Ovary (tissue), 9 donors: Measurements from ENCODE around the gene ARF6. TPM values are rescaled to one million over a fixed set of nuclear protein-coding genes. Genes with fewer than 3 reads are reported as not detected.

Experiments used
- DNase-seq, 5 donors: peaks; one replicate each; pipeline ENCODE4 v3.0.0-alpha.2; 2019 to 2020
- H3K27ac ChIP-seq, 2 donors: fragments of 200-600 bp; one replicate each; pipeline versions ENCODE4 v1.5.1 to v1.8.0; 2019 to 2022
- H3K27me3 ChIP-seq: fragments of 200-600 bp; one replicate; pipeline ENCODE4 v1.8.0; 2022
- H3K36me3 ChIP-seq: fragments of 200-600 bp; sonication (generic); one replicate; pipeline ENCODE4 v1.5.1; 2019
- H3K4me1 ChIP-seq: one replicate; pipeline ENCODE4 v1.8.1; 2013; ENCODE audit warnings: mild to moderate bottlenecking, moderate library complexity; ENCODE audit not compliant: insufficient read depth
- H3K4me3 ChIP-seq: fragments of 200-600 bp; sonication (generic); one replicate; pipeline ENCODE4 v1.5.1; 2017
- H3K9me3 ChIP-seq, 2 donors: fragments of 200-600 bp in 1 of 2; sonication (generic) in 1 of 2; one replicate each; pipeline versions ENCODE4 v1.5.1 to v1.8.1; 2013 to 2019; ENCODE audit warnings: mild to moderate bottlenecking in 1 of 2, moderate library complexity in 1 of 2
- CTCF ChIP-seq, 3 donors: fragments of 450-650 bp in 2 of 3; fragments of 200-600 bp in 1 of 3; IDR thresholded peaks; one replicate each; pipeline versions ENCODE4 v1.5.1 to v1.8.0; 2016 to 2022; ENCODE audit warnings: antibody characterized with exemption in 3 of 3, mild to moderate bottlenecking in 1 of 3
- EP300 ChIP-seq: sonication (generic); formaldehyde crosslinking; IDR thresholded peaks from one replicate; pipeline ENCODE4 v1.6.1; 2017; ENCODE audit warnings: antibody characterized with exemption
- POLR2A ChIP-seq: fragments of 450-650 bp; IDR thresholded peaks from one replicate; pipeline ENCODE4 v1.6.1; 2017; ENCODE audit warnings: antibody characterized with exemption, mild to moderate bottlenecking, moderate library complexity
- WGBS, 3 donors: extraction: QIAGEN DNeasy Blood & Tissue Kit in 1 of 3; methylation state at CpG; one replicate each; pipeline versions ENCODE4 v1.1.5 to v1.1.7; 2013 to 2017; 5-methylcytosine and 5-hydroxymethylcytosine counted together
- intact Hi-C, 4 donors: fragments of 100-400 bp; cut with DNase I; formaldehyde crosslinking; loops; one replicate each; pipeline versions ENCODE4 v1.11.0 to v1.15.1; 2022 to 2023
- polyA plus RNA-seq, 2 donors: library from polyadenylated mRNA; stranded (reverse); fragments of 200-250 nt in 1 of 2; fragments of 350-450 nt in 1 of 2; fragmentation: Illumina TruSeq in 1 of 2; extraction: RNeasy Lipid Tissue Mini Kit (QIAGEN cat#74804) in 1 of 2; gene quantifications; one replicate each; pipeline ENCODE4 v1.2.3, GENCODE V29; 2013 to 2014
- total RNA-seq, 7 donors: library from RNA; depleted of rRNA in 2 of 7; stranded (reverse); fragments of >200 nt in 2 of 7; fragmentation: NEBNext Ultra II Directional in 3 of 7; extraction: Animal tissue kit (Norgen Biotek cat#: 25700) in 3 of 7; gene quantifications; one replicate each; pipeline versions ENCODE4 v1.1.0 to v1.2.4, GENCODE V29; 2016 to 2023
- donor health status: DM: no; HTN: no; CAD: no; lungs with moderate emphysema.
- donor health status: DM: no; HTN: no; CAD: no.
- donor health status: Bipolar disorder and iron deficiency.
- donor health status: DM: yes; HTN: yes; CAD: no.
- donor health status: DM: no; HTN: no; CAD: no.
- donor health status: DM: yes; HTN: yes; CAD: no.

Gene ARF6
- total and polyA plus RNA-seq, 9 donors: 19.8 to 39.7 (median 34.1) TPM

DNA sequence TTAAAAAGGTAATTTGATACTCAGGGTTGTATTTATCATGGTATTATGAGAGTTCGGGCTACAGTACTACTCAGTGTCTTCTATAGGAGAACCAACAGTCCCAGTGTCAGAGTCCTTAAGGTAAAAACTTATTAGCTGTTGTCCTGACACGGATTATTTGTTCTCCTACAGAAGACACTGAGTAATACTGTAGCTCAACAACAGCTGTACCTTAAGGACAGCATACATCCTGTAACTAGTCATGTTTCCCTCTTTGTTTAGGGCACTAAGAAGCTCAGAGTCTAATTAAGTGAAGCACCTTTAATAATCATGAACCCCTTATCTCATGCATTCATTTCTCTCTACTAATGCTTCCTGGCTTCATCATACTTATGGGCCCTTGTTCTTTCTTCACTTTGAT is 33.9 kb downstream of the ARF6 start:
- WGBS, 3 donors: 85 to 87% (median 85%) methylated on average over 2 of the region's 2 CpGs

GRCh38 chr14:49928015-49928414 is 35.1 kb downstream of the ARF6 start:
- intact Hi-C loops: no loop called here
- Histone ChIP-seq H3K4me3 (no peak overlapping the region), H3K27ac (no peak overlapping the region), H3K4me1 (no peaks in the 10 kb centered on the region), H3K9me3 (no peaks in the 10 kb centered on the region), H3K27me3 (no peaks in the 10 kb centered on the region), H3K36me3 (no peaks in the 10 kb centered on the region)
- DNase-seq: no peak
- TF ChIP-seq CTCF (IDR thresholded peaks at IDR 0.05): no peak
- TF ChIP-seq EP300: no peak
- TF ChIP-seq POLR2A: no peak
- 64 to 91% (median 88%) methylated on average over 2 of the region's 2 CpGs for WGBS, 3 donors

More for the DNA sequence above, 33.9 kb downstream of the ARF6 start:
- Histone ChIP-seq H3K4me1 (no peaks in the 10 kb centered on the region), H3K27ac (no peak overlapping the region), H3K9me3 (no peaks in the 10 kb centered on the region), H3K36me3 (no peaks in the 10 kb centered on the region), H3K27me3 (no peaks in the 10 kb centered on the region), H3K4me3 (no peak overlapping the region)
- intact Hi-C loops: no loop called here
- DNase-seq: no peak
- no peak for TF ChIP-seq EP300
- TF ChIP-seq CTCF (IDR thresholded peaks at IDR 0.05): no peak
- no peak for TF ChIP-seq POLR2A

DNA sequence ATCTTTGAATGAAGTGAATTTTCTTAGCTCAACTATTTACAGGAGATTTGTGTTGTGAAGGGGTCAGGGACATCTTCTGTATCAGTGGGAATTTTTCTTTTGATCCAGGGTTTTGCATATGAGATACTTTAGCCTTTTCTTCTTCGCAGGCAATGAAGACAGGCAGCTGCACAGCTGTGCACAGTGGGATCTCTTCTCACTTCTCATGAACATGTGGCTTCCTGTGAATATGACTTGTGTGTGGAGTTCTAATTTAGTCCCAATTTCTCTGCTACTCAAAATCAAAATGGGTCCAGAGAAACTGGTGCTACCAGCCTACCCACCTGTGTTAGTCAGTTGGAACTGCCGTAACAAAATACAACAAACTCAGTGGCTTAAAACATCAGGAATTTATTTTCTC is 37.8 kb downstream of the ARF6 start:
- Histone ChIP-seq H3K9me3 (no peaks in the 10 kb centered on the region), H3K27me3 (no peaks in the 10 kb centered on the region), H3K4me1 (no peaks in the 10 kb centered on the region), H3K4me3 (no peak overlapping the region), H3K36me3 (no peaks in the 10 kb centered on the region), H3K27ac (no peak overlapping the region)
- intact Hi-C loops: no loop called here
- no peak for DNase-seq
- TF ChIP-seq POLR2A (no peak), CTCF (IDR thresholded peaks at IDR 0.05) (no peak), EP300 (no peak)
- WGBS, 3 donors: 81 to 87% (median 84%) methylated on average over 2 of the region's 2 CpGs

DNA sequence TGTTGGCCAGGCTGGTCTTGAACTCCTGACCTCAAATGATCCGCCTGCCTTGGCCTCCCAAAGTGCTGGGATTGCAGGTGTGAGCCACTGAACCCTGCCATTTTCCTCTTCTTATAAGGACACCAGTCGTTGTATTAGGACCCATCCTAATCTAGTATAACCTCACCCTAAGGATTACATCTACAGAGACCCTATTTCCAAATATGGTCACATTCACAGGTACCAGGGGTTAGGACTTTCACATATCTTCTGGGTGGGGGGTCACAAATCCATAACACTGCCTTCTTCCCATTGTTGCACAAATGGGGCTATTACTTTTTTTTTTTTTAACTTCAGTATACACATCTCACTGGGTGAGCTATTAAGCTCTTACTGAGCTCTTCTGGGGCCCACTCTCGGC is 38.6 kb downstream of the ARF6 start:
- H3K9me3 ChIP-seq: no peaks in the 10 kb centered on the region
- no peak for DNase-seq
- no peaks in the 10 kb centered on the region for H3K27me3 ChIP-seq
- no peaks in the 10 kb centered on the region for H3K36me3 ChIP-seq
- TF ChIP-seq POLR2A (no peak), CTCF (IDR thresholded peaks at IDR 0.05) (no peak), EP300 (no peak)
- no peak overlapping the region for H3K27ac ChIP-seq
- H3K4me3 ChIP-seq: no peak overlapping the region
- no peaks in the 10 kb centered on the region for H3K4me1 ChIP-seq
- WGBS, 3 donors: 91 to 96% (median 94%) methylated on average over 3 of the region's 3 CpGs
- intact Hi-C loops: no loop called here

- Histone ChIP-seq H3K27ac (no peak overlapping the region), H3K9me3 (no peaks in the 10 kb centered on the region), H3K36me3 (no peaks in the 10 kb centered on the region), H3K4me3 (no peak overlapping the region), H3K4me1 (no peaks in the 10 kb centered on the region), H3K27me3 (no peaks in the 10 kb centered on the region)
- DNase-seq: no peak
- TF ChIP-seq EP300 (no peak), CTCF (IDR thresholded peaks at IDR 0.05) (no peak), POLR2A (no peak)
- WGBS, 3 donors: 91% methylated on average over 4 of the region's 4 CpGs
- intact Hi-C loops: no loop called here
These were observed 40.2 kb downstream of the ARF6 start for GRCh38 chr14:49933128-49933527.
